ENCODE measurements around the gene KIAA0319L.

KIAA0319L gene

GRCh38 chr1:35539824-35540261 lies 17.4 kb downstream of the KIAA0319L start:
- H3K27ac ChIP-seq = no peak overlapping the region; the same call in 1 of the 2 replicates
- no peak for TF ChIP-seq ZFX (IDR thresholded peaks at IDR 0.05)

- peak overlapping the region; percentile 33; the same call in 1 of the 2 replicates for H3K27ac ChIP-seq
- TF ChIP-seq CTCF (conservative IDR thresholded peaks at IDR 0.05) = no peak
- no peak for TF ChIP-seq ZFX (IDR thresholded peaks at IDR 0.05)
Measured at GRCh38 chr1:35539073-35539823, 18.0 kb downstream of the KIAA0319L start.

- no peak for TF ChIP-seq ZFX (IDR thresholded peaks at IDR 0.05)
- no peak for TF ChIP-seq CTCF (conservative IDR thresholded peaks at IDR 0.05)
- no peak overlapping the region for H3K27ac ChIP-seq
Measured at GRCh38 chr1:35537806-35538205, 19.4 kb downstream of the KIAA0319L start.

GRCh38 chr1:35536556-35537162 lies 20.5 kb downstream of the KIAA0319L start:
- TF ChIP-seq CTCF (conservative IDR thresholded peaks at IDR 0.05) (no peak), ZFX (IDR thresholded peaks at IDR 0.05) (no peak)
- H3K27ac ChIP-seq = no peak overlapping the region

GRCh38 chr1:35535243-35535642 lies 22.0 kb downstream of the KIAA0319L start:
- TF ChIP-seq CTCF (conservative IDR thresholded peaks at IDR 0.05) = no peak
- TF ChIP-seq ZFX (IDR thresholded peaks at IDR 0.05) = no peak
- no peak overlapping the region for H3K27ac ChIP-seq

GRCh38 chr1:35533586-35533985 lies 23.6 kb downstream of the KIAA0319L start:
- no peak overlapping the region for H3K27ac ChIP-seq
- no peak for TF ChIP-seq CTCF (conservative IDR thresholded peaks at IDR 0.05)
- TF ChIP-seq ZFX (IDR thresholded peaks at IDR 0.05) = no peak

- TF ChIP-seq ZFX (IDR thresholded peaks at IDR 0.05) = no peak
- no peak for TF ChIP-seq CTCF (conservative IDR thresholded peaks at IDR 0.05)
- no peak overlapping the region for H3K27ac ChIP-seq
Measured at GRCh38 chr1:35532497-35533223, 24.5 kb downstream of the KIAA0319L start.
